Measurements from ENCODE around the gene TMEM163.

The TMEM163 gene

GRCh38 chr2:134694411-134694810 lies 24.4 kb downstream of the TMEM163 start:
- in situ Hi-C loops (cut with HindIII; ENCODE audit: low sequenced_read_pairs) = no loop called here

DNA sequence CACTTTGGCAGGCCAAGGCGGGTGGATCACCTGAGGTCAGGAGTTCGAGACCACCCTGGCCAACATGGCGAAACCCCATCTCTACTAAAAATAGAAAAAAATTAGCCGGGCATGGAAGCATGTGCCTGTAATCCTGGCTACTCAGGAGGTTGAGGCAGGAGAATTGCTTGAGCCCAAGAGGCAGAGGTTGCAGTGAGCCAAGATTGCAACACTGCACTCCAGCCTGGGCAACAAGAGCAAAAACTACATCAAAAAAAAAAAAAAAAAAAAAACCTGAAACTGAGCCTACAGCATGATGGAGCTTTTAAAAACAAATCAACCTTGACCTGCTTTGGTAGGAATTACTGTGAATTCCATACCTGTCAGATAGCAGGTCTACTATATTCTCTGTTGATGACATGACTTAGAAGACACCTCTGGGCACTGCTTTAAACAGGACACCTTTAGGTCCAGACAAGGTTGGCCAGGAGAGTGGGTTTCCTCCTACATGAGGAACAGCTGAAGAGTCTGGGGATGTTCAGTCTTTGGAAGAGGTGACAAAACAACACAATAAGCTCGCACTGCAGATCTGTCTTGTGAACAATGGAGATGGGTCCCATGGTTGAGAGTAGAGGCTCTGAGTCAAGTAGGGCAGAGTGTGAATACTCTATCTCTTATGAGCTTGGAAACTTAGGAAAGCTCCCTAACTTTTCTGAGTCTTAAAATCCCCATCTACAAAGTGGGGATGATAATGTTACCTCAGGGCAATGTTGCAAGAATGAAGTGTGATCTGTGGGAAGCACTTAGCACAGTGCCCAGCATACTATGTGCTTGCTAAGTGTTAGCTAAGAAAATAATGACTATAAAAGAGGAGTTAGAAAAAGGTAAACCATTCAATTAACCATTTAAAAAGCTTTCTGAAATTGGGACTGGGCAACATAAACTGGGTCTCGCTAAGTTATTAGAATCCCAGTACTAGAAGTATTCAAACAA lies 25.2 kb downstream of the TMEM163 start:
- in situ Hi-C loops (cut with HindIII; ENCODE audit: low sequenced_read_pairs) = no loop called here

DNA sequence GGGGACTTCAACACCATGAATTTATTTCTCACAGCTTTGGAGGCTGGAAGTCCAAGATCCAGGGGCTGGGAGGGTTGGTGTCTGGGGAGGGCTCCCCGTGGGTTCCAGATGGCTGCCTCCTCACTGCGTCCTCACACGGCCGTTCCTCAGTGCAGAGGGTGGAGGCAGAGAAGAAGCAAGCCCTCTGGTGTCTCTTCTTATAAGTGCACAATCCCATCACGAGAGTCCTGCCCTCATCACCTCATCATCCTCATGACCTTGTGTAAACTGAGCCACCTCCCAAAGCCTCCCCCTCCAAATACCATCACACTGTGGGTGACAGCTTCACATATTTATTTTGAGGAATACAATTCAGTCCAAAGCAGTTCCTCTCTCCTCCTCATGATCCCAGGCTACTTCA lies 26.3 kb downstream of the TMEM163 start:
- in situ Hi-C loops (cut with HindIII; ENCODE audit: low sequenced_read_pairs) = no loop called here

GRCh38 chr2:134690629-134691215 lies 28.1 kb downstream of the TMEM163 start:
- in situ Hi-C loops (cut with HindIII; ENCODE audit: low sequenced_read_pairs) = no loop called here

GRCh38 chr2:134689315-134689714 lies 29.5 kb downstream of the TMEM163 start:
- in situ Hi-C loops (cut with HindIII; ENCODE audit: low sequenced_read_pairs) = no loop called here

DNA sequence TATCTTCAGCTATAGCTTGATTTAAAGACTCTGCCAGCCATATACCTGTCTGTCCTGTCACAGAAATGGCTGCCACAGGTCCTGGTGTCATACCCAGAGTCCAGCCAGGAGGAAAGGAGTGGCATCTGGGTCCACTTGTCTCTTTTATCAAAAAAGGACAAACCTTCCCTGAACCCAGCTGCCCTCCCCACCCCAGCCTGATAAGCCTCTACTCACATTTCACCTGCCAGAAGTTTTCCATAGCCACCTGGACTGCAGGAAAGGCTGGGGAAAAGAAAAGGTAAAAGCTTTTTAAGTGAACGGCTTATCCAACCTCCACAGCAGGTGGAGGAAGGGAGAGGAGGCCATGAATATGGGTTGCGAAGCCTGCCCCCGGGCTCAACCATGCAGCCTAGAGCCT lies 32.8 kb downstream of the TMEM163 start:
- in situ Hi-C loops (cut with HindIII; ENCODE audit: low sequenced_read_pairs) = no loop called here

DNA sequence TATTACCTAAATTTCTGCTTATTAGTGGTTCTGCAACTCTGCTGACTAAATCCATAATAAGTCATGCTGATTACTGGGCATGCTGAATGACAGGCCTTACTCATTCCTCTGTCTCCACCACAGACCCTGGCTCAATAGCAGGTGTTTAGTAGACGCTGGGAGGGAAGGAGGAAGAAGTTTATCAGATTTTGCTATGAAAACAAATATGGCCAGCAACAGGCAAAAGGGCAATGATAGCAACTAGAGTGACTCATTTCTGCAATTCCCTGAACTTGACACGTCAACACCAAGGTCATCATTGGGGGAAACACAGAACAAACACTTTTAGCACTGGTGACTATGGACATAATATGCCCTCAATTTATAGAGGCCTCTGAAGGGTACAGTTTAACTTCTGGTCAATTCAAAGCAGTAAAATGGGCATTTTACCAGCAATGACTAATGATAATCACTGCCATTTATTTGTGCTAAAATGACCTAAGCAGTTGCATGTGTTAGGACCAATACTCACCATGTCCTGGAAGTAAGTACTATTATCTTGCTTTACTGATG lies 35.2 kb downstream of the TMEM163 start:
- in situ Hi-C loops (cut with HindIII; ENCODE audit: low sequenced_read_pairs) = no loop called here

DNA sequence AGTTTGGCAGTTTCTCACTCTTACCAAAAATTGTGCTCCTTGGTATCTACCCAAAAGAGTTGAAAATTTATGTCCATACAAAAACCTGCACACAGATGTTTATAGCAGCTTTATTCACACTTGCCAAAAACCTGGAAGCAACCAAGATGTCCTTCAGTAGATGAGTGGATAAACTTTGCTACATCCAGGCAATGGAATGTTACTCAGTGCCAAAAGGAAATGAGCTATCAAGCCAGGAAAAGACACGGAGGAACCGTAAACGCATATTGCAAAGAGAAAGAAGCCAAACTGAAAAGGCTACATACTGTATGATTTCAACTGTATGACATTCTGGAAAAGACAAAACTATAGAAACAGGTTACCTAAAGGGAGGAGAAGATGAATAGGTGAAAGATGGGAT lies 36.1 kb downstream of the TMEM163 start:
- in situ Hi-C loops (cut with HindIII; ENCODE audit: low sequenced_read_pairs) = no loop called here

DNA sequence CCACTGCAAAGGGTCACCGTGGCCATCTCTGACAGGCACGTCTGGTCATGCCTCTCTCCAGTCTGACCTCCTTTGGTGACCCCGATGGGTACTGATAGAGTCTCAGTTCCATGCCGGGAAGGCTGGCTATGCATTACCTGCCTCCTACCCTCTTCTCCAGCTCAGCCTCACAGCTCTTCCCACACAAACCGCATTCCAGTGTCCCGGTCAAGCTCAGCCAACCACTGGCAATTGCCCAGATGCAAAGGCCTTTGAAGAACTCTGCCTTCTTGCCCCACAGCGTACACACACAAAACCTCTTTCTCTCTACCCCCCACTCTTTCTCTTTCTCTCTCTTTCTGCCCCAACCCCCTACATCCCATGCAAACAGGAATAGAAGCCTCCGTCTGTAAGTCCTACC lies 37.6 kb downstream of the TMEM163 start:
- in situ Hi-C loops (cut with HindIII; ENCODE audit: low sequenced_read_pairs) = no loop called here

DNA sequence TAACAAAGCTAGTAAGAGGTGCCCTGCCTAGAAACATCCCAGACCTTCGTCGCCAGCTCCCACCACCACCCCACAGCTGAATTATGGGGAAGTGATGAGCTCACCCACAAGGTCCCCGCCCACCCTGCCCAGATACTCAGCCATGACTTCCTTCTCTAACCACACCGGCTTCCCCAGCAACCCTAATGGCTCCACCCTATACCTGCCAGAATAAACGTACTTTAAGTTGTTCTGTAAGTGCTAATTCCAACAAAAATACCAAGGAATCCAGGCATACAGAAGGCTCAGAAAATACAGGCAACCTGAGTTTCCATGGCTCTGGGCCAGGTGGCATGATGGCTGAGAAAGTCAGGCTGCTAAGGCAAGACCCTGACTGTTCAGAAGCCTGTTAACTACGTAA lies 39.1 kb downstream of the TMEM163 start:
- in situ Hi-C loops (cut with HindIII; ENCODE audit: low sequenced_read_pairs) = no loop called here

GRCh38 chr2:134679294-134679693 lies 39.5 kb downstream of the TMEM163 start:
- in situ Hi-C loops (cut with HindIII; ENCODE audit: low sequenced_read_pairs) = no loop called here

DNA sequence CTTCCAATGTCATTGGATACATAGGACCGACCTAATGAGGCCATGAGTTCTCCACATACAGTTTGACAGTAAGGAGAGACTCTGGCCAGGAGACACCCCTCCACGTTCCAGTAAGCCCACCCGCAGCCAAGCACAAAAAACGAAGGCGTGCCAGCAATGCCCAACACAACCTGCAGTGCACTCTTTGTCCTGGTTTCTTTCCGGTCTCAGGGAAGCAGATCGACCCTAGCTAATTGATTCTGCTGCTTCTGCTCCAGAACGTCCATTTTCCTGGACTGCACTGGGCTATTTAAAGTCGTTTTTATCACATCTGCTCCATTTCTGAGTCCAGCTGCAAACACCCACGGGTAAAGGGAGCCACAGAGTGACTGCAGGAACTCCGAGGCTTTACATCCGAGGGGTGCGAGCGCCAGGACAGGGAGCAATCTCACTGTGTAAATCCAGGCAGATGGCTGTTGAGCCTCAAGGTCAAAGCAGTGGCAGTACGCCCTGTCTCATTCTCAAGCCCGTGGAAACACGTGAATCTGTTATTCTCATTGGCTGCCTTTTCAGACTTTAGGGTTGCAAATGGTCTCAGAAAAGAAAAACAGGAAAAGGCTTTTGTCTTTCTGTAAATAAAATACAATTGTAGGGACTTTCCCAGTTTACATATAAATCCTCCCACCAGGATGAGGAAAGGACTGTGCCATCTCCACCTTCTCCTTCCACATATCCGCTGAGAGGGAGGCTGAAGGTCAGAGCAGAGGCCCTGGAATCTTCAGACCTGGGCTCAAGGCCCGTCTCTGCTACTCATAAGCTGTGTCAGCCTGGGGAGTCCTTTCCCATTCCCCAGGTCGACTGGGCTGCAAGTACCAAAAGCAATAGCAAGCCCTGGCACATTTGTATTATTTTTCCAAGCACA lies 40.7 kb downstream of the TMEM163 start:
- in situ Hi-C loops (cut with HindIII; ENCODE audit: low sequenced_read_pairs) = no loop called here

GRCh38 chr2:134676960-134677359 lies 41.8 kb downstream of the TMEM163 start:
- in situ Hi-C loops (cut with HindIII; ENCODE audit: low sequenced_read_pairs) = no loop called here

DNA sequence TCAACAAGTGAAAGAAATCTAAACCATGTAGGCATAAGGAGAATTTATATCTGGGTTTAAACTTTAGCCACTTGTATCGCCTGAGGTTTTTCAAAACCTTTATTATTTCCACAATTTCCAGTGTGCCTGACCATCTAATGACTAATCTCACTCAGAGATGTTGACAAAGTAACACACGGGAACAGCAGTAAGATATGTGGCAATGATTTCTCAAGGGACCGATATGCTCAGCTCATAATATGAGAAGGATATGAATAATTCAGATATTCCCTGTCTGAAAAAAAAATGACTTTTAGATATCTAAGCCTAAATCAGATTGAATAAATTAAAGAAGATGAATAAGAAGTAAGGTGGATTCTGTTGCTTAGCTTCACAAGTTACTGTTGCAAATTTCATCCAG lies 43.5 kb downstream of the TMEM163 start:
- in situ Hi-C loops (cut with HindIII; ENCODE audit: low sequenced_read_pairs) = no loop called here

DNA sequence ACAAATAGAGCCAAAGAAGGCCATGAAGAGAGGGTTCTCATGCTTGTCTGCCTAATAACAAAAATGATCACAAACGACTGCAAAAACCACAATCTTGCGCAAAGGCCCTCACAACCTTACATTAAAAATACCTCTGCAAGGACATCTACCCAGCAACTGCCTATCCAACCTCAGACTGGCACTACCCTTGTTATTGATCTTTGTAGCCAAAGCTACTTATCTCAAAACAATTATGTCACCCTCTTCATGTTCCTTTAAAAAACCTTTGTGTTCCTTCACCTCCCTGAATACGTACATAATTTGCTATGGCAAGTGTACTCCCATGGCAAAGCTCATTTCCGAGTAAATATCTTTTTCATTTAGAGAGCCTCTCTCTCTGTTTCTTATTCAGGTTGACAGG lies 44.1 kb downstream of the TMEM163 start:
- in situ Hi-C loops (cut with HindIII; ENCODE audit: low sequenced_read_pairs) = no loop called here

- in situ Hi-C loops (cut with HindIII; ENCODE audit: low sequenced_read_pairs) = no loop called here
Observed at GRCh38 chr2:134671513-134671912, 47.3 kb downstream of the TMEM163 start.

DNA sequence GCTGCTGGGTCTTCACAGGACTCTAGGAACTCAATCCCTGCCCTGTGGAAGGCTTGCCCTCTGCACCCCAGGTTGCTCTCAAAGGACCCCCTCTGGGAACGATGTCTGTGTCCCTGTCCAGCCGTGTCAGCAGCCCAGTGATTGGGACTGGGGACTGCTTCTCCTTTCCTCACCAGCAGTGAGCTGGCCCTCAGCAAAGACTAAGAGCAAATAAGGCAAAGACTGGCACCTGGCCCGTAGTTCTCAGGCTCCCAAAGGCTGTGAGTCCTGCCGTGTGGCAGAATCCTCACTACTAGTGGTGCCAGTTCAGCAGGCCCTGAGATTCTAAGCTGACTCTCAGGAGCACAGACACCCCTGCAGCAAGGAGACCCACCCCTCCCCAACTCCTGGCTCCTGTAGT lies 47.8 kb downstream of the TMEM163 start:
- in situ Hi-C loops (cut with HindIII; ENCODE audit: low sequenced_read_pairs) = no loop called here

GRCh38 chr2:134669731-134670669 lies 48.8 kb downstream of the TMEM163 start:
- in situ Hi-C loops (cut with HindIII; ENCODE audit: low sequenced_read_pairs) = no loop called here

DNA sequence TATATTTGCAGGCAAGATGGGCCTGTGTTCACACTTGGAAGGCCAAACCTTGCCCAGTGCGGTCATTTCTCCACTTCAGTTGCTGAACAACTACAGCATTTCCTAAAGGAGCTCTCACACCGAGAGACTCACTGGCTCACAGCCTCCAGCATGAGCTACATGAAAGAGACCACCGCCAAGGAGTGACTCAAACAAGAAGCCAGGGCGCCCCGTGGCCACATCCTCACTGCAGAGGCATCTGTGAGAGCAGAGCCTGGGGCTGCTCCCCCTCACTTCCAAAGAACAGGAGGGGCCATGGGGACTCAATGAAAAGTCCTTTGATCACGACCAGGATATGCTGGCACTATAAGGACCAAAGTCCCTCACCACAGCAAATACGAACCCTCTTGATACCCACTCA lies 50.0 kb downstream of the TMEM163 start:
- in situ Hi-C loops (cut with HindIII; ENCODE audit: low sequenced_read_pairs) = no loop called here

DNA sequence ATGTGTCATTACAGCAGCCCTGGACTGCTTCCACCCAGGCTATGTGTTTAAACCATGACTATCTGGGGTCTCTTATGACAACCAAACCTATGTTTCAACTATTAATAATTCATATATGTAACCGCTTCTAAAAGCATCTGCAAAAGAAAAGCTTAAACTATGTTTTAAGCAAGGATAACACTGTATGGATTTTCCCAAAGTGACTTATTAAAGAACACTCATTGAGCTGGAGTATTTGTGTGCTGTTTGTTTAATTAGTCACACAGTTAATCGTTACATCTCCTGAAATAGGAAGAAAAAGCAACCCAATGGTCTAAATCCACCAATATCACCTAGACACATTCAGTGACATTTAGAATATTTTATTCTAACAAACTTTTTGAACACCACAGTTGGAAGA lies 51.3 kb downstream of the TMEM163 start:
- in situ Hi-C loops (cut with HindIII; ENCODE audit: low sequenced_read_pairs) = no loop called here
